ENCODE results near the gene LMAN1. TPM values are rescaled to one million over a fixed set of nuclear protein-coding genes. Genes with fewer than 3 reads are reported as not detected.

LMAN1 gene
- total RNA-seq, 2 donors from 2014 or later, result 91.0 to 112 TPM

GRCh38 chr18:59379772-59380522 is 20.9 kb upstream of the LMAN1 start:
- Histone ChIP-seq H3K27me3 (replicated peaks; ENCODE audit: insufficient read depth) (no peaks in the 10 kb centered on the region), H3K9me3 (no peaks in the 10 kb centered on the region), H3K4me1 (replicated peaks) (no peaks in the 10 kb centered on the region), H3K36me3 (no peaks in the 10 kb centered on the region), H3K27ac (no peak overlapping the region), H3K4me3 (no peak overlapping the region)
- 84% methylated on average over 3 of the region's 3 CpGs for WGBS
- DNase-seq (ENCODE audit: low spot score), result no peak
- intact Hi-C loops (cut with DNase I), result no loop called here
- TF ChIP-seq POLR2A (IDR thresholded peaks at IDR 0.05), result no peak
- TF ChIP-seq CTCF (IDR thresholded peaks at IDR 0.05), result no peak
- TF ChIP-seq POLR2AphosphoS5 (IDR thresholded peaks at IDR 0.05), result no peak

- H3K27ac ChIP-seq, result no peak overlapping the region
- 53% methylated on average over 5 of the region's 5 CpGs for WGBS
These were observed 18.7 kb upstream of the LMAN1 start for GRCh38 chr18:59377613-59378337.

GRCh38 chr18:59376351-59376935 is 17.4 kb upstream of the LMAN1 start:
- no peak for TF ChIP-seq CTCF (IDR thresholded peaks at IDR 0.05)
- no peak for TF ChIP-seq POLR2AphosphoS5 (IDR thresholded peaks at IDR 0.05)
- no peak for TF ChIP-seq POLR2A (IDR thresholded peaks at IDR 0.05)
- no peaks in the 10 kb centered on the region for H3K4me1 ChIP-seq (replicated peaks)
- no peaks in the 10 kb centered on the region for H3K36me3 ChIP-seq
- intact Hi-C loops (cut with DNase I), result no loop called here
- no peaks in the 10 kb centered on the region for H3K9me3 ChIP-seq
- no peak for DNase-seq (ENCODE audit: low spot score)
- no peak overlapping the region for H3K27ac ChIP-seq
- H3K27me3 ChIP-seq (replicated peaks; ENCODE audit: insufficient read depth), result no peaks in the 10 kb centered on the region
- no peak overlapping the region for H3K4me3 ChIP-seq
- 34% methylated on average over 7 of the region's 7 CpGs for WGBS

More at GRCh38 chr18:59377613-59378337, 18.7 kb upstream of the LMAN1 start:
- no peaks in the 10 kb centered on the region for H3K27me3 ChIP-seq (replicated peaks; ENCODE audit: insufficient read depth)
- no peak for TF ChIP-seq POLR2A (IDR thresholded peaks at IDR 0.05)
- TF ChIP-seq CTCF (IDR thresholded peaks at IDR 0.05), result no peak
- no peak for TF ChIP-seq POLR2AphosphoS5 (IDR thresholded peaks at IDR 0.05)
- DNase-seq (ENCODE audit: low spot score), result no peak
- no peaks in the 10 kb centered on the region for H3K36me3 ChIP-seq
- no peak overlapping the region for H3K4me3 ChIP-seq
- intact Hi-C loops (cut with DNase I), result no loop called here
- no peaks in the 10 kb centered on the region for H3K4me1 ChIP-seq (replicated peaks)
- H3K9me3 ChIP-seq, result no peaks in the 10 kb centered on the region

- H3K4me3 ChIP-seq, result no peak overlapping the region
- H3K9me3 ChIP-seq, result no peaks in the 10 kb centered on the region
- DNase-seq (ENCODE audit: low spot score), result no peak
- intact Hi-C loops (cut with DNase I), result no loop called here
- H3K36me3 ChIP-seq, result no peaks in the 10 kb centered on the region
- H3K4me1 ChIP-seq (replicated peaks), result no peaks in the 10 kb centered on the region
- WGBS, result 73% methylated on average over 3 of the region's 3 CpGs
- no peaks in the 10 kb centered on the region for H3K27me3 ChIP-seq (replicated peaks; ENCODE audit: insufficient read depth)
- no peak overlapping the region for H3K27ac ChIP-seq
- TF ChIP-seq CTCF (IDR thresholded peaks at IDR 0.05) (no peak), POLR2A (IDR thresholded peaks at IDR 0.05) (no peak)
These were observed 15.1 kb upstream of the LMAN1 start for GRCh38 chr18:59374128-59374527.

Measured in prostate gland (tissue), 2 donors.